C4-2B (cell line): ENCODE results near the gene HOXC11.

Experiments used
- H3K27ac ChIP-seq: fragments of 450-650 bp; 2 replicates; pipeline ENCODE4 v1.5.1; 2017
- ZFX ChIP-seq: fragments of 450-650 bp; IDR thresholded peaks from 2 replicates; pipeline ENCODE4 v1.6.1; 2017
- TF ChIP-seq, protein P1 (sequence below): fragments of 450-650 bp; conservative IDR thresholded peaks from 2 replicates; pipeline ENCODE4 v1.5.1; 2017; ENCODE audit warnings: mild to moderate bottlenecking

The HOXC11 gene

DNA sequence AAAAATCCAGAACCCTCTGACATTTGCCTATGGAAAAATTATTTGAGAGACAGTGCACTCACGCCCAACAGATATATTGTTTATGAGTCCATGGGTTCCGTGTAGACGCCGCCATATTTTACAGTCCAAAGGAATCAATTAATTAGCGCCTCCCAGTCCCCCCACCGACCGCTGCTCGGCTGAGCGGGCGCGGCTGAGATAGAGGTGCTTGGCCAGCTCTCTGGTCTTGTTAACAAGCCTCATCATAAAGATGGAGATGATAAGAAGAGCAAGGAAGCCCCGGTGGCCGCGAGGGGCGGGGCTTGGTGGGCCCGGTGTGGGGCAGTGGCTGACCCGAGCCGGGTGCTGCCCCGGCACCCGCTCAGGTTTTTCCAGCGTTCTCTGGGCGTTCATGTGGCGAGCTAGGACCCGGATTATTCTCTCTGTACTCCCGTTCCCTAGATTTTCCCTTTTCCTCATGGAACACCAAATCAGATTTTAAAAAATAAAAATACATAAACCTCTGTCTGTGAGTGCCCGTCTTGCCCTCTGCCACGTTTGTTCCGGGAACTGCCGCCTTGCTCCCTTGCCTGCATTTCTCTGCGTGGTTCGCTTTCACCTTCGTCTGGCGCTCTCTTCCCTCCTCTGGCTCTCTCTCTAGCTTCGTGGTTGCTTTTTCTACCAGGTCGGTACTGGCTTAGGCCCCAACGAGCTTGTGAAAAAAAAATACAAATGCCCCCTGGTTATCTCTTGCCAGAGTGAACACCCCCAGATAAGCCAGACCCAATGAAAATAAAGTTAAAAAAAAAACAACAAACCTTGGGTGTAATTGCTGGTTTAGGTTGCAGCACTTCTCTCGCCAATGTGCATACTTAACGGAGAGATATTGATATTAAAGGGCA, 9.3 kb upstream of the HOXC11 start:
- H3K27ac ChIP-seq = no peak overlapping the region
- no peak for TF ChIP-seq ZFX
- TF ChIP-seq, protein P1, sequence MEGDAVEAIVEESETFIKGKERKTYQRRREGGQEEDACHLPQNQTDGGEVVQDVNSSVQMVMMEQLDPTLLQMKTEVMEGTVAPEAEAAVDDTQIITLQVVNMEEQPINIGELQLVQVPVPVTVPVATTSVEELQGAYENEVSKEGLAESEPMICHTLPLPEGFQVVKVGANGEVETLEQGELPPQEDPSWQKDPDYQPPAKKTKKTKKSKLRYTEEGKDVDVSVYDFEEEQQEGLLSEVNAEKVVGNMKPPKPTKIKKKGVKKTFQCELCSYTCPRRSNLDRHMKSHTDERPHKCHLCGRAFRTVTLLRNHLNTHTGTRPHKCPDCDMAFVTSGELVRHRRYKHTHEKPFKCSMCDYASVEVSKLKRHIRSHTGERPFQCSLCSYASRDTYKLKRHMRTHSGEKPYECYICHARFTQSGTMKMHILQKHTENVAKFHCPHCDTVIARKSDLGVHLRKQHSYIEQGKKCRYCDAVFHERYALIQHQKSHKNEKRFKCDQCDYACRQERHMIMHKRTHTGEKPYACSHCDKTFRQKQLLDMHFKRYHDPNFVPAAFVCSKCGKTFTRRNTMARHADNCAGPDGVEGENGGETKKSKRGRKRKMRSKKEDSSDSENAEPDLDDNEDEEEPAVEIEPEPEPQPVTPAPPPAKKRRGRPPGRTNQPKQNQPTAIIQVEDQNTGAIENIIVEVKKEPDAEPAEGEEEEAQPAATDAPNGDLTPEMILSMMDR = no peak

DNA sequence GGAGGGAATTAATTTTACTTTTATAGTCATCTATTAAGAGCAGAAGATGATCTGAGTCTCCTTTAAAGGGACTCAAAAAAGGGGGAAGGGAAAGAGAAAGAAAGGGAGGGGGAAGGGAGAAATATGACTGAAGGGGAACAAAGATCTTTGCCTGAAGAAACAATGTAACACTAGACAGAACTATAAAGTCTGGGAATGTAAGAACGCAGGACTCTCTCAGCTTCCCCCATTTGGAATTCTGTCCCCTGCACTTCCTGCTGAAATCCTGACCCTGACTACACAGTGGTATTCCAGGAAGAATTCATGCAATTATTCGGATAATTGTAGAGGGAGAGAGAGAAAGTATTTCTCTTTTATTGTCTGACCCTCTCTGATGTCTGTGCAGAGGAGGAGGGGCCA, 8.6 kb upstream of the HOXC11 start:
- no peak overlapping the region for H3K27ac ChIP-seq
- TF ChIP-seq, protein P1 = no peak
- TF ChIP-seq ZFX = no peak

DNA sequence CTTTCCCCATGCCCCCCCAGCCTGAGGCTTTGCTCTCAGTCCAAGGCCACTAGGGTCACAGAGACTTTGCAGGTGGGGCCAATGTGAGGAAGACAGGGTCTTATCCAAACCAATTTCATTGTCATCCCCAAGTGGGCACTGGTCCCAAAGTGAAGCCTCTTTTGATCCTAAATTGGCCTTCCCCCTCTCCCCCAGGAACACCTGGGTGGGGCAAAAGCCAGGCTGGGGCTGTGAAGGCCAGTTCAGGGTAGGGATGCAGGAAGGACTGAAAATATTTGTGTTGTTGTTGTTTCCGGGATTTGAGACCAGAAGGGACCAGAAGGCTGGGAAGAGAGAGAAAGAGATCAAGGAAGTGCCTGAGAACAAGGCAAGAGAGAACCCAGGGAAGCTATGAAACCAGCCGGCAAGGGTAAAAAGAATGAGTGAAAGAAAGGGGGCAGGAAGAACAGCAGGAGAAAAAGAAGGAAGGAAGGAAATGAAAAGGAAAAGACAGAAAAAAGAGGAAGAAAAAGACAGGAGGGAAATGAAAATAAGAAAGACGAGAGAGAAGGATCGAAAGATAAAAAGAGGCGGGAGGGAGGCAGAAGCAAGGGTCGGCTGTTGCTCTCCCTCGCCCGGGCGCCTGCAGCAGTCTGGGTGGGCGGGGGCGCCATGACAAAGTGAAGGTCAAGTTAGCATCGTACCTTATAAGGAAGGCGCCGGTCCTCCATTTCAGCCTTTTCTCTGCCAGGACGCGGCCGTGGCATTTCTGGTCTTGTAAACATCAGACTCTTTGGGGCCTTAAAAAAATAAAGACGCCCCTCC, 7.4 kb upstream of the HOXC11 start:
- no peak for TF ChIP-seq ZFX
- TF ChIP-seq, protein P1 = no peak
- H3K27ac ChIP-seq = no peak overlapping the region

DNA sequence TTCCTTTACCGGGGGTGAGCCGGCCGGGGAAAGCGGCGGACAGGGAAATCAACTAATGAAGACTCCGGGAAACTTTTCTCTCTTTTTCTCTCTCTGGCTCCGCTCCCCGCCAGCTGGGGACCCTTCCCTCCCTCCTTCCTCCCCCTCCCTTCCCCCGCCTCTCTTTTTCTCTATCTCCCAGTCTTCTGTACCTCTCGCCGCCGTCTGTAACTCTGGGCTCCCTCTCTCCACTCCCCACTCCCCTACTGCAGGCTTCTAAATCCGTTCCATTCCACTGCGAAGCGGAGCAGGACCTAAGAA, 6.9 kb upstream of the HOXC11 start:
- no peak overlapping the region for H3K27ac ChIP-seq
- TF ChIP-seq, protein P1 = no peak
- no peak for TF ChIP-seq ZFX

DNA sequence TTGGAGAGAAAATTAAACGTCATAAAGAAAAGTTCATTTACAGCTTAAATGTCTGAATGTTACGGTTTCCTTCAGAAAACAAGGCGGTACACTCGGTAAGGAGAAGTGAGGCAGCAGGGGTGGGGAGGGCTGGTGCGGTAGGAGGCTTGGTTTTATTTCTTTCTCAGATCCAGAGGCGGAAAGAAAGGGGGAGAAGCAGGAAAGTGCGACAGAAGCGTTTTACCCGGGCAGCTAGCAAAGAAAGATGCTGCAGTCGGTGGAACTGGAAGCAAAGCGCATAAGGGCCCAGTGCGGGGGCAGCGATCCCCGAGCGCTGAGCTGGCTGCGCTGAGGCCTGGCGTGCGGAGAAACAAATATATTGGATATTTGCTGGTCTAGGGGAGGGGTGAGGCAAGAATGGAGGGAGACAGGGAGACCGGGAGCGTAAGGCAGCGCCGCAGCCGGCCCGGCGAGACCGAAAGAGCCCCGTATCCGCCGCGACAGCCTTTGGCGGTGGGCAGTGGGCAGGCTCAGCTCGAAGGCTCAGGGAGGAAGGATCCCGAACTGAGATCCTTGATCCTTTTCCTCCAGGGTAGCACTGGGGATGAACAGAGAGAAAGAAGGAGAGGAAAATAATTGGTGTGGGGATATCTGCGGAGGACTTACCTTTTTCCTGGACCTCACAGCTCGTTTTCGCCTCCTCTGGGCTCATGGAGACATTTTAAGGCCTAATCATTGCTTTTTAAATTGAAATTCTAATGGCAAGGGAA, 6.4 kb upstream of the HOXC11 start:
- TF ChIP-seq, protein P1 = no peak
- TF ChIP-seq ZFX = no peak
- no peak overlapping the region for H3K27ac ChIP-seq

DNA sequence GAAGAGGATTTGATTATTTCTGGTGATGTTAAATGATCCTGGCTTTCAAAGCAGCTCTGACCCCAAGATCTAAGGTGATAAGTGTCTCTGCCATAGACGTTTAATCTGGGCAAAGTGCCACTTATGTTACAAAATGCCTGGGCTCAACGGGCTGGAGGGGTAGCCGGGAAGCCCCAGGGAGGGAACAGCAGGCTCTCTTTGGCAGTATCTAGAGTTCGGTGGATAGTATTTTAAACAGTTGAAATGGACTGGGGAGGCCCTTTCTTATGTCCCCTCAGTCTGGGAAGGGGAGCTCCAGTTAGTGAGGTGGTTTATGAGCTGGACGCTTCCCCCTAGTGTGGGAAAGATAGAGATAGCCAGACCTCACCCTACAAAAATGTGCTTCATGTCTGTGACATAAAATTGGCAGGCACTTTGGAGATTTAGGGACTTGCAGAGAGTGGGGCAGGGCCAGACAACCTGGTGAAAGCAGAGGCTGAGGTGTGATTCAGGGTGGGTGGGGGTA, 5.5 kb upstream of the HOXC11 start:
- TF ChIP-seq, protein P1 = no peak
- no peak for TF ChIP-seq ZFX
- no peak overlapping the region for H3K27ac ChIP-seq
